CD4-positive, alpha-beta memory T cell (primary cell): ENCODE measurements around the gene ALX3. TPM values are rescaled to one million over a fixed set of nuclear protein-coding genes. Genes with fewer than 3 reads are reported as not detected.
A peak's percentile ranks its signal among the peaks of the same experiment; 100 is the strongest.
"Not testable (repeated sequence)": the region's sequence is repeated elsewhere in the genome, so short reads cannot be mapped to it uniquely, and the experiment has no call there.

ENCODE experiments used
- CTCF ChIA-PET: fragments of 350-600 bp; sonication (Branson Sonifier 250); formaldehyde crosslinking; loops from one replicate; lab custom pipeline; 2021; ENCODE audit warnings: inconsistent platforms; ENCODE audit not compliant: partially characterized antibody; lab: Charles Lee
- POLR2A ChIA-PET: fragments of 350-600 bp; sonication (Branson Sonifier 250); formaldehyde crosslinking; loops from one replicate; lab custom pipeline; 2021; ENCODE audit not compliant: partially characterized antibody; lab: Charles Lee
- DNase-seq, 5 donors: peaks; one replicate each; pipeline versions ENCODE4 v3.0.0 to v3.0.0-alpha.2; 2020 to 2022; ENCODE audit warnings: mixed read lengths in 1 of 5
- H3K27ac ChIP-seq: one replicate; pipeline ENCODE4 v1.7.0; 2013; ENCODE audit warnings: low read depth, low read length
- H3K27me3 ChIP-seq: 2 replicates; pipeline ENCODE4 v1.7.0; 2013; ENCODE audit warnings: mild to moderate bottlenecking, low read length, moderate library complexity; ENCODE audit not compliant: insufficient read depth
- H3K36me3 ChIP-seq: 2 replicates; pipeline ENCODE4 v1.7.0; 2013; ENCODE audit warnings: mild to moderate bottlenecking, low read length, moderate library complexity; ENCODE audit not compliant: insufficient read depth
- H3K4me1 ChIP-seq: 2 replicates; pipeline ENCODE4 v1.7.0; 2013; ENCODE audit warnings: mild to moderate bottlenecking, low read length, moderate library complexity; ENCODE audit not compliant: insufficient read depth
- H3K4me3 ChIP-seq, 2 donors: one replicate each; pipeline ENCODE4 v1.7.0; 2013; ENCODE audit warnings: low read length in 2 of 2, mild to moderate bottlenecking in 1 of 2
- H3K9me3 ChIP-seq, 2 donors: one replicate each; pipeline ENCODE4 v1.7.0; 2013; ENCODE audit warnings: low read length in 2 of 2, control low read depth in 1 of 2; ENCODE audit not compliant: control insufficient read depth in 1 of 2
- H3K27ac Mint-ChIP-seq, 7 donors: one replicate each; pipeline ENCODE4 v1.8.0; 2020 to 2021; ENCODE audit warnings: mixed read lengths in 7 of 7, mild to moderate bottlenecking in 6 of 7, inconsistent platforms in 3 of 7, moderate library complexity in 3 of 7
- H3K27me3 Mint-ChIP-seq, 2 donors: one replicate each; pipeline ENCODE4 v1.8.0; 2020 to 2021; ENCODE audit warnings: mixed read lengths in 2 of 2
- H3K36me3 Mint-ChIP-seq, 2 donors: one replicate each; pipeline ENCODE4 v1.8.0; 2020 to 2021; ENCODE audit warnings: mixed read lengths in 2 of 2, inconsistent platforms in 1 of 2, mild to moderate bottlenecking in 1 of 2
- H3K4me1 Mint-ChIP-seq, 4 donors: one replicate each; pipeline ENCODE4 v1.8.0; 2020 to 2021; ENCODE audit warnings: mixed read lengths in 4 of 4, mild to moderate bottlenecking in 1 of 4
- H3K4me3 Mint-ChIP-seq, 8 donors: one replicate each; pipeline ENCODE4 v1.8.0; 2020 to 2021; ENCODE audit warnings: mixed read lengths in 8 of 8, mild to moderate bottlenecking in 7 of 8, moderate library complexity in 6 of 8, inconsistent platforms in 3 of 8
- H3K9me3 Mint-ChIP-seq, 8 donors: one replicate each; pipeline ENCODE4 v1.8.0; 2020 to 2021; ENCODE audit warnings: mixed read lengths in 8 of 8, mild to moderate bottlenecking in 5 of 8, inconsistent platforms in 3 of 8, moderate library complexity in 1 of 8
- intact Hi-C: fragments of 100-400 bp; cut with micrococcal nuclease; formaldehyde crosslinking; loops from one replicate; pipeline ENCODE4 v1.15.1; 2023
- polyA plus RNA-seq, 2 donors: library from polyadenylated mRNA; unstranded; fragments of 300-500 nt; fragmentation: Illumina TruSeq; gene quantifications; one replicate each; pipeline ENCODE4 v1.2.3, GENCODE V29; 2021
- total RNA-seq, 2 experiments: library from RNA; stranded (reverse); gene quantifications; one replicate each; pipeline ENCODE4 v1.2.3, GENCODE V29; 2021

The ALX3 gene
- total and polyA plus RNA-seq, 4 experiments from 2014 or later = not detected

DNA sequence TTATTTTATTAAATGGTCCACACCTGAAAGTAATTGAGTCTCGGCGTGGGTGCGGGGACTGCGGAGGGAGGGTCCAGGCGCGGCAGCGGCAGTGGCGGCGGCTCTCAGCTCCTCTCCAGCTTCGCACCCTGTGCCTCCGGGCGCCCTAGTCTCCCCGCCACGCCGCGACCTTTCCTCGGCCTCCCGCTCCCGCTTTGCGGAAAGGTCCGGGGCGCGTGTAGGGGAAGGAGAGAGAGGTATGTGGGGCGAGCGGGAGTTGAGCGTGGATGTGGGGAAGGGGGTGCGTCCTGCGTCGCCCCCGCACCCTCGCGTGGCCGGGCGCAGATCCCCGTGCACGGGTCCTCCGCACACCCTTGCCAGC lies 13.4 kb upstream of the ALX3 start:
- H3K27me3 Mint-ChIP-seq = peaks cover 38 to 47% of the 10 kb centered on the region in 2 donors
- intact Hi-C loops = no loop called here
- Histone ChIP-seq H3K4me1 (peaks cover 12% of the 10 kb centered on the region), H3K27me3 (peaks cover 28% of the 10 kb centered on the region), H3K4me3 (peak overlapping the region; percentile 59 to 63), H3K9me3 (no peaks in the 10 kb centered on the region), H3K36me3 (no peaks in the 10 kb centered on the region), H3K27ac (no peak overlapping the region)
- no peaks in the 10 kb centered on the region for H3K9me3 Mint-ChIP-seq
- H3K4me3 Mint-ChIP-seq = peak overlapping the region; percentile 79 to 94 (median 89)
- H3K36me3 Mint-ChIP-seq = peaks cover 0 to 2% of the 10 kb centered on the region in 2 donors
- H3K4me1 Mint-ChIP-seq = peaks cover 9 to 22% (median 14%) of the 10 kb centered on the region in 4 donors
- ChIA-PET CTCF (interaction anchor here (1.2 to 1.4 kb wide), 2 partner anchors 10 to 20 kb away, joined by 3 to 4 read pairs; no protein-coding TSS in a partner anchor), POLR2A (no interaction called here)
- no peak for DNase-seq
- H3K27ac Mint-ChIP-seq = no peak overlapping the region

DNA sequence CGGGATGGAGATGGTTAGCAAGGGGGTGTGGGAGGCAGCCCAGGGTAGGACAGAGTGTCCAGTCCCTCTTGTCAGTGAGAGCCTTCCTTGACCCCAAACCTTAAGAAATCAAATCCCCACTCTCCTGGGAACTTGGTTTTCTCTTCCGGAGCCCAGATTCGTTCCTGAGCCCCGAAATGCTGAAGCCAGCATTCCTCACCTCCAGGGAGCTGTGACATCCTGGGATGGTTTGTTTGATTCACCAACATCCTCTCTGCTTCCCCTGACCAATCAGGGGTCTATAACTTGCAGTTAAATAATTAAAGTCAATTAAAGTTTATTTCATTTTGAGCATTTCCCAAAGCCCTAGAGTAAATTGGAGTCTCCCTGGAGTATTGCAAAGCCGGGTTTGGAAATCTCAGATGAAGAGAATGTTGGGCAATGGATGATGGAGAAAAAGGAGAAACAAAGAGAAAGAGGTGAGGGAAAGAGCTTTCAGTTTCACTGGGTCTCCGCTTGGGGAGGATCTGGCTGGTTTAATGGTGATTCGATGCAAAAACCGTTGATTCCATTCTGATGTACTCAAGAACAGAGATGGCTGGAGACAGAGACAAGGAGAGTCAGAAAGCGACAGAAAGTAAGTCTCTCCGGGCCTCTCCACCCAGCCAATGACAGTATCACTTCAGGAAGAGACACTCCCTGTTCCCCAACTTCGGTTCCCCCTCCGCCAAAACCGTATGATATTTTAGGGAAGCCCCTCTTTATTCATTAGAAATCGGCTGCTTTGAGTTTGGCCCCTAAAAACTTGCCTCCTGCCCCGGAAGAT lies 12.8 kb upstream of the ALX3 start:
- H3K9me3 Mint-ChIP-seq = no peaks in the 10 kb centered on the region
- H3K4me1 Mint-ChIP-seq = peaks cover 9 to 22% (median 14%) of the 10 kb centered on the region in 4 donors
- no peaks in the 10 kb centered on the region for H3K36me3 ChIP-seq
- H3K27ac ChIP-seq = no peak overlapping the region
- H3K27me3 Mint-ChIP-seq = peaks cover 36 to 51% of the 10 kb centered on the region in 2 donors
- H3K27ac Mint-ChIP-seq = peak overlapping the region in 1 of 7 donors; percentile 20
- peaks cover 12% of the 10 kb centered on the region for H3K4me1 ChIP-seq
- intact Hi-C loops = no loop called here
- peaks cover 28% of the 10 kb centered on the region for H3K27me3 ChIP-seq
- POLR2A ChIA-PET = no interaction called here
- CTCF ChIA-PET = interaction anchor here (1.2 kb wide), 1 partner anchor 21 kb away, joined by 4 read pairs; no protein-coding TSS in a partner anchor
- peaks cover 0 to 2% of the 10 kb centered on the region in 2 donors for H3K36me3 Mint-ChIP-seq
- peak overlapping the region in 1 of 2 donors; percentile 59 for H3K4me3 ChIP-seq
- H3K4me3 Mint-ChIP-seq = peak overlapping the region; percentile 79 to 94 (median 89)
- H3K9me3 ChIP-seq = no peaks in the 10 kb centered on the region
- DNase-seq = peak in 1 of 5 donors; percentile 3

DNA sequence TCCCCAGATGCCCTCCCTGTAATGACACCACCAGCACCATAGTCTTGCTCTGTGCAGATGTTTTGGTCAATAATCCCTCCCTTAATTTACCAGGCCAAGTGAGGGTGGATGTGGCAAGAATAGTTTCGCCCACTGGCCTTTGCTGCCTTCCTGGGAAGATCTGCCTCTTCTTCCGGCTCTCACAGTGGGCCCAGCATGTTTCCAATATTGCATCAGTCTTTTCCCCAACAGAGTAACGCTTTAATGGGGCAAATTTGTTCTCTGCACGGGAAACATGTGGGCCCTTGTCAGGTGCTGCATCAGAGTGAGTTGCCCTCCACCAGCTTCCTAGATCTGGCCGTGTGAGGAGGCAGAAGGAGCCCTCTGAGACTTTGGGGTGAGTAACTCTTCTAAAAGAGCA lies 12.0 kb upstream of the ALX3 start:
- H3K9me3 Mint-ChIP-seq = no peaks in the 10 kb centered on the region

DNA sequence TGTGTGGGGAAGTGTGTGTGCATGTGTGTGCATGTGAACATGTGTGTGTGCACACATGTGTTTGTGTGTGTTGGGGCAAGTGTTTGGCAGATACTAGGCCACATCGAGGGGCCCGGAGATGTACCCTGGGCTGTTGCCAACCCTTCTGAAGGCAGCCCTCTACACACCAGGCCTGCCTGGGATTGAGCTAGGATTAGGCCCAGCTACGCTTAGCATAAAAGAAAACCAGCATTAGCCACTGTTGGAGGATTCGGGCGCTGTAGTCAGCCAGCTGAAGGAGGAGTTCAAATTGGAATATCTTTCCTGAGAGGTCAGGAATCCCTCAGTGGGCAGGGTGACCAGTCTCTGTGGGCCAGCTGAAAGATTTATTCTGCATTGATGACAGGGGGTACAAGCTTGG lies 10.6 kb upstream of the ALX3 start:
- Histone ChIP-seq H3K4me3 (no peak overlapping the region), H3K9me3 (no peaks in the 10 kb centered on the region), H3K27ac (no peak overlapping the region), H3K27me3 (peaks cover 24% of the 10 kb centered on the region), H3K4me1 (peaks cover 12% of the 10 kb centered on the region), H3K36me3 (no peaks in the 10 kb centered on the region)
- no peaks in the 10 kb centered on the region for H3K9me3 Mint-ChIP-seq
- intact Hi-C loops = no loop called here
- no peak for DNase-seq
- H3K27ac Mint-ChIP-seq = no peak overlapping the region
- no peak overlapping the region for H3K4me3 Mint-ChIP-seq
- ChIA-PET POLR2A (no interaction called here), CTCF (interaction anchor here (0.8 to 1.5 kb wide), 4 partner anchors 10 to 51 kb away, joined by 3 to 6 read pairs (median 3); no protein-coding TSS in a partner anchor)
- peaks cover 8 to 18% (median 13%) of the 10 kb centered on the region in 4 donors for H3K4me1 Mint-ChIP-seq
- H3K36me3 Mint-ChIP-seq = peaks cover 0 to 2% of the 10 kb centered on the region in 2 donors
- peaks cover 31 to 42% of the 10 kb centered on the region in 2 donors for H3K27me3 Mint-ChIP-seq

More for the DNA sequence above, 12.0 kb upstream of the ALX3 start:
- peaks cover 8 to 18% (median 13%) of the 10 kb centered on the region in 4 donors for H3K4me1 Mint-ChIP-seq
- ChIA-PET POLR2A (no interaction called here), CTCF (no interaction called here)
- H3K27ac Mint-ChIP-seq = no peak overlapping the region
- peak overlapping the region in 6 of 8 donors; percentile 3 to 89 (median 31) for H3K4me3 Mint-ChIP-seq
- Histone ChIP-seq H3K36me3 (no peaks in the 10 kb centered on the region), H3K27me3 (peaks cover 28% of the 10 kb centered on the region), H3K27ac (no peak overlapping the region), H3K4me3 (no peak overlapping the region), H3K9me3 (no peaks in the 10 kb centered on the region), H3K4me1 (peaks cover 12% of the 10 kb centered on the region)
- H3K27me3 Mint-ChIP-seq = peaks cover 33 to 47% of the 10 kb centered on the region in 2 donors
- DNase-seq = no peak
- intact Hi-C loops = no loop called here
- peaks cover 0 to 2% of the 10 kb centered on the region in 2 donors for H3K36me3 Mint-ChIP-seq

DNA sequence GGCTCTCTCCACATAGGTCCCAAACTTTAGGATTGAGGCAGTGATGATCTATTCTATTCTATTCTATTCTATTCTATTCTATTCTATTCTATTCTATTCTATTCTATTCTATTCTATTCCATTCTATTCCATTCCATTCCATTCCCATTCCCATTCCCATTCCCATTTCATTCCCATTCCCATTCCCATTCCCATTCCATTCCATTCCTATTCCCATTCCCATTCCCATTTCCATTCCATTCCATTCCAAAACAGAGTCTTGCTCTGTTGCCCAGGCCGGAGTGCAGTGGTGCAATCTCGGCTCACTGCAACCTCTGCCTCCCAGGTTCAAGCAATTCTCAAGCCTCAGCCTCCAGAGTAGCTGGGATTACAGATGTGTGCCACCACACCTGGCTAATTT lies 9.5 kb upstream of the ALX3 start:
- H3K9me3 Mint-ChIP-seq, DNase-seq, H3K4me3 ChIP-seq, H3K36me3 Mint-ChIP-seq, H3K27ac Mint-ChIP-seq, CTCF ChIA-PET, H3K9me3 ChIP-seq, H3K36me3 ChIP-seq, H3K4me3 Mint-ChIP-seq, intact Hi-C loops, H3K4me1 ChIP-seq, H3K27ac ChIP-seq, POLR2A ChIA-PET: not testable (repeated sequence)
- Mint-ChIP-seq H3K4me1 (peaks cover 6 to 15% (median 13%) of the 10 kb centered on the region in 4 donors), H3K27me3 (peaks cover 26 to 41% of the 10 kb centered on the region in 2 donors)
- H3K27me3 ChIP-seq = peaks cover 16% of the 10 kb centered on the region

DNA sequence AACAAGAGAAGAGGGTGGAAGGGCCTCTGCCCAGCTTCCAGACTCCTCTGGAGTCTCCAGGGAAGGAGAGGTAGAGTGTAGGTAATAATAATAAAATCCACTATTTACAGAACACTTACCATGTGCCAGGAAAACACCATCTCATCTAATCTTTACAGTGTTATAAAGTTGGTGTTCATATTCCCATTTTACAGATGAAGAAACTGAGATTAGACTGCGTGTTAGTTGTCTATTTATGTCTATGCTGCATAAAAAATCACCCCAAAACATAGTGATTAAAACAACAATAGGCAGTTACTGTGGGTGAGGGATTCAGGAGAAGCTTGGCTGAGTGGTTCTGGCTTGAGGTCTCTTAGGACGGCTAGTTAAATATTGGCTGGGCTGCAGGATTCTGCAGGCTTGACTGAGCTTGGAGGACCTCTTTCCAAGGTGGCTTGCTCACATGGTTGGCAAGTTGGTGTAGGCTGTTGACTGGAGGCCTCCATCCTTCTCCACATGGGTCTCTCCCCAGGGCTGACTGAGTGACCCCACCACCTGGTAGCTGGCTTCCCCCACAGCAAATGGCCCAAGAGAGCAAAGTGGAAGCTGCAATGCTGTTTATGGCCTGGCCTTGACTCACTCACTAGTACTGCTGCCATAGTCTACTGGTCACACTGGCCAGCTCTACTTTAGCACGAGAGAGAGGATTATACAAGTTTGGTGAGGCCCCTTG lies 6.5 kb upstream of the ALX3 start:
- DNase-seq = no peak
- CTCF ChIA-PET = interaction anchor here (0.8 to 3.1 kb wide), 4 partner anchors 11 to 29 kb away, joined by 3 to 13 read pairs (median 4); no protein-coding TSS in a partner anchor
- Mint-ChIP-seq H3K4me3 (no peak overlapping the region), H3K27me3 (peaks cover 11 to 34% of the 10 kb centered on the region in 2 donors), H3K36me3 (no peaks in the 10 kb centered on the region), H3K9me3 (no peaks in the 10 kb centered on the region), H3K27ac (no peak overlapping the region), H3K4me1 (no peaks in the 10 kb centered on the region)
- H3K4me1 ChIP-seq = no peaks in the 10 kb centered on the region
- H3K27ac ChIP-seq = no peak overlapping the region
- H3K9me3 ChIP-seq = no peaks in the 10 kb centered on the region
- no peaks in the 10 kb centered on the region for H3K36me3 ChIP-seq
- peaks cover under 1% of the 10 kb centered on the region for H3K27me3 ChIP-seq
- H3K4me3 ChIP-seq = no peak overlapping the region
- POLR2A ChIA-PET = no interaction called here
- intact Hi-C loops = no loop called here

DNA sequence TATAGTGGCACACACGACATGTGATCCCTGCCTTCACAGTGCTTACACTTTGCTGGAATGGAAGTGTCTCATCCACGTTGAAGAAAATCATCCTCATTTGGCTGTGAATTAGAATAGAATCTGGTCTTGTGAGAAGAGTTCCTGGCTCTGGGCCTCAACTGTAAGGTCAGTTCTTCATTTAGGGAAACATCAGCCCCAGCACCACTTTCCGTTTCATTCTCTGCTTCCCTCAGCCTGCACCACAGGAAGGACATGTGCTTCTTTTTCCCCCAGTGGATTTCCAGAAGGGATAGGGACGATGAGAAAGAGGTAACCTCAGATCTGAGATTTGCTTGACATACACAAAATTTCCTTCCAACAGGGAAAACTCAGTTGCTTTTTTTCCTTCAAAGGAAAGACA lies 3.7 kb upstream of the ALX3 start:
- POLR2A ChIA-PET = no interaction called here
- H3K36me3 Mint-ChIP-seq = no peaks in the 10 kb centered on the region
- Histone ChIP-seq H3K27me3 (peaks cover 20% of the 10 kb centered on the region), H3K9me3 (no peaks in the 10 kb centered on the region), H3K4me3 (no peak overlapping the region), H3K4me1 (peaks cover 10% of the 10 kb centered on the region), H3K36me3 (no peaks in the 10 kb centered on the region), H3K27ac (no peak overlapping the region)
- peaks cover 17 to 37% of the 10 kb centered on the region in 2 donors for H3K27me3 Mint-ChIP-seq
- DNase-seq = no peak
- CTCF ChIA-PET = interaction anchor here (1.1 to 4.2 kb wide), 3 partner anchors 10 to 14 kb away, joined by 3 to 25 read pairs (median 3); no protein-coding TSS in a partner anchor
- intact Hi-C loops = no loop called here
- no peaks in the 10 kb centered on the region for H3K9me3 Mint-ChIP-seq
- no peak overlapping the region for H3K4me3 Mint-ChIP-seq
- no peak overlapping the region for H3K27ac Mint-ChIP-seq
- peaks cover 2 to 8% (median 6%) of the 10 kb centered on the region in 4 donors for H3K4me1 Mint-ChIP-seq
